H1 (cell line): ENCODE results near the gene GABRB2. TPM values are rescaled to one million over a fixed set of nuclear protein-coding genes. Genes with fewer than 3 reads are reported as not detected.

Experiments
- CHD2 ChIP-seq: IDR thresholded peaks from 2 replicates; pipeline ENCODE4 v1.6.1; 2012; ENCODE audit warnings: low read length, improper control_type of control experiment
- PHF8 ChIP-seq: fragments of 200-600 bp; sonication (generic); conservative IDR thresholded peaks from 2 replicates; pipeline ENCODE4 v1.7.1; 2012; ENCODE audit warnings: low read depth, mild to moderate bottlenecking, inconsistent platforms, low read length, moderate library complexity
- RNF2 ChIP-seq: fragments of 200-900, 300-1000 bp; sonication (generic); IDR thresholded peaks from 2 replicates; pipeline ENCODE4 v1.7.1; 2016; ENCODE audit warnings: borderline replicate concordance, low read depth, mild to moderate bottlenecking, antibody characterized with exemption, low read length; ENCODE audit not compliant: poor library complexity, severe bottlenecking; ENCODE audit errors: missing control alignments
- RXRA ChIP-seq: IDR thresholded peaks from 2 replicates; pipeline ENCODE4 v1.6.1; 2011; ENCODE audit warnings: low read depth, mild to moderate bottlenecking, low read length, moderate library complexity; ENCODE audit not compliant: insufficient read depth
- SUZ12 ChIP-seq: fragments of 200-600 bp; sonication (generic); IDR thresholded peaks from 2 replicates; pipeline ENCODE4 v1.6.1; 2012; ENCODE audit warnings: mild to moderate bottlenecking, inconsistent platforms, low read length, moderate library complexity, mixed read lengths
- TAF1 ChIP-seq: IDR thresholded peaks from 2 replicates; pipeline ENCODE4 v1.6.1; 2011; ENCODE audit warnings: mild to moderate bottlenecking, low read depth, low read length
- TAF7 ChIP-seq: optimal IDR thresholded peaks from 2 replicates; pipeline ENCODE3; 2011; ENCODE audit warnings: low read depth, mild to moderate bottlenecking, inconsistent platforms, low read length, moderate library complexity, borderline replicate concordance
- TBP ChIP-seq: IDR thresholded peaks from 2 replicates; pipeline ENCODE4 v1.6.1; 2011; ENCODE audit warnings: low read depth, low read length, improper control_type of control experiment
- polyA plus RNA-seq, 7 experiments: library from polyadenylated mRNA; depleted of rRNA in 3 of 7; stranded (reverse) in 5 of 7; unstranded in 2 of 7; fragments of >200 nt in 5 of 7; fragments of 200-250 nt in 2 of 7; gene quantifications; 1 replicate in 5 of 7; 2 replicates in 1 of 7; 4 replicates in 1 of 7; pipeline versions ENCODE4 v1.2.1 to v1.2.3, GENCODE V29; 2011 to 2013; ENCODE audit warnings: missing spikeins in 2 of 7, mixed read lengths in 2 of 7
- total RNA-seq: library from RNA; stranded (reverse); fragmentation: NEBNext Ultra II Directional; extraction: Animal tissue kit (Norgen Biotek cat#: 25700); gene quantifications from 2 replicates; pipeline ENCODE4 v1.2.1, GENCODE V29; 2021
- TF ChIP-seq, protein P1 (sequence below): fragments of 300-600 bp; sonication (generic); IDR thresholded peaks from 2 replicates; pipeline ENCODE4 v1.7.1; 2012; ENCODE audit warnings: low read length, moderate library complexity, mild to moderate bottlenecking, inconsistent platforms; ENCODE audit not compliant: insufficient replicate concordance

The GABRB2 gene
- total and polyA plus RNA-seq, 2 of the 8 experiments (the other 6 are each of a cell fraction or from before 2014, with no cell fraction given): 0.54 to 1.9 TPM

- no peak for TF ChIP-seq RXRA
- TF ChIP-seq RNF2: peak; percentile 68
- no peak for TF ChIP-seq TBP
- TF ChIP-seq, protein P1, sequence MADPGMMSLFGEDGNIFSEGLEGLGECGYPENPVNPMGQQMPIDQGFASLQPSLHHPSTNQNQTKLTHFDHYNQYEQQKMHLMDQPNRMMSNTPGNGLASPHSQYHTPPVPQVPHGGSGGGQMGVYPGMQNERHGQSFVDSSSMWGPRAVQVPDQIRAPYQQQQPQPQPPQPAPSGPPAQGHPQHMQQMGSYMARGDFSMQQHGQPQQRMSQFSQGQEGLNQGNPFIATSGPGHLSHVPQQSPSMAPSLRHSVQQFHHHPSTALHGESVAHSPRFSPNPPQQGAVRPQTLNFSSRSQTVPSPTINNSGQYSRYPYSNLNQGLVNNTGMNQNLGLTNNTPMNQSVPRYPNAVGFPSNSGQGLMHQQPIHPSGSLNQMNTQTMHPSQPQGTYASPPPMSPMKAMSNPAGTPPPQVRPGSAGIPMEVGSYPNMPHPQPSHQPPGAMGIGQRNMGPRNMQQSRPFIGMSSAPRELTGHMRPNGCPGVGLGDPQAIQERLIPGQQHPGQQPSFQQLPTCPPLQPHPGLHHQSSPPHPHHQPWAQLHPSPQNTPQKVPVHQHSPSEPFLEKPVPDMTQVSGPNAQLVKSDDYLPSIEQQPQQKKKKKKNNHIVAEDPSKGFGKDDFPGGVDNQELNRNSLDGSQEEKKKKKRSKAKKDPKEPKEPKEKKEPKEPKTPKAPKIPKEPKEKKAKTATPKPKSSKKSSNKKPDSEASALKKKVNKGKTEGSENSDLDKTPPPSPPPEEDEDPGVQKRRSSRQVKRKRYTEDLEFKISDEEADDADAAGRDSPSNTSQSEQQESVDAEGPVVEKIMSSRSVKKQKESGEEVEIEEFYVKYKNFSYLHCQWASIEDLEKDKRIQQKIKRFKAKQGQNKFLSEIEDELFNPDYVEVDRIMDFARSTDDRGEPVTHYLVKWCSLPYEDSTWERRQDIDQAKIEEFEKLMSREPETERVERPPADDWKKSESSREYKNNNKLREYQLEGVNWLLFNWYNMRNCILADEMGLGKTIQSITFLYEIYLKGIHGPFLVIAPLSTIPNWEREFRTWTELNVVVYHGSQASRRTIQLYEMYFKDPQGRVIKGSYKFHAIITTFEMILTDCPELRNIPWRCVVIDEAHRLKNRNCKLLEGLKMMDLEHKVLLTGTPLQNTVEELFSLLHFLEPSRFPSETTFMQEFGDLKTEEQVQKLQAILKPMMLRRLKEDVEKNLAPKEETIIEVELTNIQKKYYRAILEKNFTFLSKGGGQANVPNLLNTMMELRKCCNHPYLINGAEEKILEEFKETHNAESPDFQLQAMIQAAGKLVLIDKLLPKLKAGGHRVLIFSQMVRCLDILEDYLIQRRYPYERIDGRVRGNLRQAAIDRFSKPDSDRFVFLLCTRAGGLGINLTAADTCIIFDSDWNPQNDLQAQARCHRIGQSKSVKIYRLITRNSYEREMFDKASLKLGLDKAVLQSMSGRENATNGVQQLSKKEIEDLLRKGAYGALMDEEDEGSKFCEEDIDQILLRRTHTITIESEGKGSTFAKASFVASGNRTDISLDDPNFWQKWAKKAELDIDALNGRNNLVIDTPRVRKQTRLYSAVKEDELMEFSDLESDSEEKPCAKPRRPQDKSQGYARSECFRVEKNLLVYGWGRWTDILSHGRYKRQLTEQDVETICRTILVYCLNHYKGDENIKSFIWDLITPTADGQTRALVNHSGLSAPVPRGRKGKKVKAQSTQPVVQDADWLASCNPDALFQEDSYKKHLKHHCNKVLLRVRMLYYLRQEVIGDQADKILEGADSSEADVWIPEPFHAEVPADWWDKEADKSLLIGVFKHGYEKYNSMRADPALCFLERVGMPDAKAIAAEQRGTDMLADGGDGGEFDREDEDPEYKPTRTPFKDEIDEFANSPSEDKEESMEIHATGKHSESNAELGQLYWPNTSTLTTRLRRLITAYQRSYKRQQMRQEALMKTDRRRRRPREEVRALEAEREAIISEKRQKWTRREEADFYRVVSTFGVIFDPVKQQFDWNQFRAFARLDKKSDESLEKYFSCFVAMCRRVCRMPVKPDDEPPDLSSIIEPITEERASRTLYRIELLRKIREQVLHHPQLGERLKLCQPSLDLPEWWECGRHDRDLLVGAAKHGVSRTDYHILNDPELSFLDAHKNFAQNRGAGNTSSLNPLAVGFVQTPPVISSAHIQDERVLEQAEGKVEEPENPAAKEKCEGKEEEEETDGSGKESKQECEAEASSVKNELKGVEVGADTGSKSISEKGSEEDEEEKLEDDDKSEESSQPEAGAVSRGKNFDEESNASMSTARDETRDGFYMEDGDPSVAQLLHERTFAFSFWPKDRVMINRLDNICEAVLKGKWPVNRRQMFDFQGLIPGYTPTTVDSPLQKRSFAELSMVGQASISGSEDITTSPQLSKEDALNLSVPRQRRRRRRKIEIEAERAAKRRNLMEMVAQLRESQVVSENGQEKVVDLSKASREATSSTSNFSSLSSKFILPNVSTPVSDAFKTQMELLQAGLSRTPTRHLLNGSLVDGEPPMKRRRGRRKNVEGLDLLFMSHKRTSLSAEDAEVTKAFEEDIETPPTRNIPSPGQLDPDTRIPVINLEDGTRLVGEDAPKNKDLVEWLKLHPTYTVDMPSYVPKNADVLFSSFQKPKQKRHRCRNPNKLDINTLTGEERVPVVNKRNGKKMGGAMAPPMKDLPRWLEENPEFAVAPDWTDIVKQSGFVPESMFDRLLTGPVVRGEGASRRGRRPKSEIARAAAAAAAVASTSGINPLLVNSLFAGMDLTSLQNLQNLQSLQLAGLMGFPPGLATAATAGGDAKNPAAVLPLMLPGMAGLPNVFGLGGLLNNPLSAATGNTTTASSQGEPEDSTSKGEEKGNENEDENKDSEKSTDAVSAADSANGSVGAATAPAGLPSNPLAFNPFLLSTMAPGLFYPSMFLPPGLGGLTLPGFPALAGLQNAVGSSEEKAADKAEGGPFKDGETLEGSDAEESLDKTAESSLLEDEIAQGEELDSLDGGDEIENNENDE: no peak
- TF ChIP-seq TAF7: no peak
- no peak for TF ChIP-seq CHD2
- TF ChIP-seq TAF1: no peak
- TF ChIP-seq SUZ12: peak; percentile 49; the same call in 1 of the 2 replicates
- TF ChIP-seq PHF8: no peak
Measured at GRCh38 chr5:161546095-161546469, 443 bp downstream of the GABRB2 start (continued).
